H1 (cell line): Measurements from ENCODE around the gene STIM2. TPM values are rescaled to one million over a fixed set of nuclear protein-coding genes. Genes with fewer than 3 reads are reported as not detected.

Experiments used
- CREB1 ChIP-seq: IDR thresholded peaks from 2 replicates; pipeline ENCODE4 v1.6.1; 2012; ENCODE audit warnings: inconsistent platforms
- GABPA ChIP-seq: IDR thresholded peaks from 2 replicates; pipeline ENCODE4 v1.6.1; 2011; ENCODE audit warnings: mild to moderate bottlenecking, low read length, moderate library complexity, borderline replicate concordance; ENCODE audit not compliant: insufficient read depth
- HDAC6 ChIP-seq: IDR thresholded peaks from one replicate; pipeline ENCODE4 v1.7.1; 2012; ENCODE audit warnings: low read depth, mild to moderate bottlenecking, inconsistent platforms, low read length, moderate library complexity
- RBBP5 ChIP-seq: IDR thresholded peaks from 2 replicates; pipeline ENCODE4 v1.7.1; 2012; ENCODE audit warnings: low read depth, mild to moderate bottlenecking, inconsistent platforms, low read length, moderate library complexity, borderline replicate concordance
- SIRT6 ChIP-seq: IDR thresholded peaks from one replicate; pipeline ENCODE4 v1.7.1; 2012; ENCODE audit warnings: low read length, inconsistent platforms
- ZNF274 ChIP-seq: IDR thresholded peaks from 2 replicates; pipeline ENCODE4 v1.7.0; 2012; ENCODE audit warnings: low read length, borderline replicate concordance; ENCODE audit errors: extremely low read depth
- polyA plus RNA-seq, 7 experiments: library from polyadenylated mRNA; depleted of rRNA in 3 of 7; stranded (reverse) in 5 of 7; unstranded in 2 of 7; fragments of >200 nt in 5 of 7; fragments of 200-250 nt in 2 of 7; gene quantifications; 1 replicate in 5 of 7; 2 replicates in 1 of 7; 4 replicates in 1 of 7; pipeline versions ENCODE4 v1.2.1 to v1.2.3, GENCODE V29; 2011 to 2013; ENCODE audit warnings: missing spikeins in 2 of 7, mixed read lengths in 2 of 7
- total RNA-seq: library from RNA; stranded (reverse); fragmentation: NEBNext Ultra II Directional; extraction: Animal tissue kit (Norgen Biotek cat#: 25700); gene quantifications from 2 replicates; pipeline ENCODE4 v1.2.1, GENCODE V29; 2021
- TF ChIP-seq, protein P1 (sequence below): fragments of 300-600 bp; sonication (generic); IDR thresholded peaks from 2 replicates; pipeline ENCODE4 v1.7.1; 2012; ENCODE audit warnings: low read length, moderate library complexity, mild to moderate bottlenecking, inconsistent platforms; ENCODE audit not compliant: insufficient replicate concordance

The STIM2 gene
- total and polyA plus RNA-seq, 2 of the 8 experiments (the other 6 are each of a cell fraction or from before 2014, with no cell fraction given), result 22.9 to 23.0 TPM

DNA sequence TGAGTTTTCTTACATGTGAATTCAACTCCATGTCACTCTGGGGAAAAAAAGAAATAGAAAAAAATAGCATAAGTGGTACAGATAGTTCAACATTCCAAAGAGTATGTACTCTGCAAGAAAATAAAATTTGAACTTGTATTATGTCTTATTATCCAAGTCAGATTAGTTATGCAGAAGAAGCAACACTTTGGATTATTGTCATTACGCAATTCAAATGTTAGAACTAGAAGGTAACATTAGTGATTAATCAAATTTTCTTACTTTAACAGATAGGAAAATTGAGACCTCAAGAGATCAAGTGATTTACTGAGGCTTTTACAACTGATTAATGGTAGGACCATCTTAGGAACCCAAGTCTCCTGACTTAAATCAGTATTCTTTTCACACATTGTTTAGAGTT is 159.1 kb downstream of the STIM2 start (continued):
- TF ChIP-seq, protein P1, sequence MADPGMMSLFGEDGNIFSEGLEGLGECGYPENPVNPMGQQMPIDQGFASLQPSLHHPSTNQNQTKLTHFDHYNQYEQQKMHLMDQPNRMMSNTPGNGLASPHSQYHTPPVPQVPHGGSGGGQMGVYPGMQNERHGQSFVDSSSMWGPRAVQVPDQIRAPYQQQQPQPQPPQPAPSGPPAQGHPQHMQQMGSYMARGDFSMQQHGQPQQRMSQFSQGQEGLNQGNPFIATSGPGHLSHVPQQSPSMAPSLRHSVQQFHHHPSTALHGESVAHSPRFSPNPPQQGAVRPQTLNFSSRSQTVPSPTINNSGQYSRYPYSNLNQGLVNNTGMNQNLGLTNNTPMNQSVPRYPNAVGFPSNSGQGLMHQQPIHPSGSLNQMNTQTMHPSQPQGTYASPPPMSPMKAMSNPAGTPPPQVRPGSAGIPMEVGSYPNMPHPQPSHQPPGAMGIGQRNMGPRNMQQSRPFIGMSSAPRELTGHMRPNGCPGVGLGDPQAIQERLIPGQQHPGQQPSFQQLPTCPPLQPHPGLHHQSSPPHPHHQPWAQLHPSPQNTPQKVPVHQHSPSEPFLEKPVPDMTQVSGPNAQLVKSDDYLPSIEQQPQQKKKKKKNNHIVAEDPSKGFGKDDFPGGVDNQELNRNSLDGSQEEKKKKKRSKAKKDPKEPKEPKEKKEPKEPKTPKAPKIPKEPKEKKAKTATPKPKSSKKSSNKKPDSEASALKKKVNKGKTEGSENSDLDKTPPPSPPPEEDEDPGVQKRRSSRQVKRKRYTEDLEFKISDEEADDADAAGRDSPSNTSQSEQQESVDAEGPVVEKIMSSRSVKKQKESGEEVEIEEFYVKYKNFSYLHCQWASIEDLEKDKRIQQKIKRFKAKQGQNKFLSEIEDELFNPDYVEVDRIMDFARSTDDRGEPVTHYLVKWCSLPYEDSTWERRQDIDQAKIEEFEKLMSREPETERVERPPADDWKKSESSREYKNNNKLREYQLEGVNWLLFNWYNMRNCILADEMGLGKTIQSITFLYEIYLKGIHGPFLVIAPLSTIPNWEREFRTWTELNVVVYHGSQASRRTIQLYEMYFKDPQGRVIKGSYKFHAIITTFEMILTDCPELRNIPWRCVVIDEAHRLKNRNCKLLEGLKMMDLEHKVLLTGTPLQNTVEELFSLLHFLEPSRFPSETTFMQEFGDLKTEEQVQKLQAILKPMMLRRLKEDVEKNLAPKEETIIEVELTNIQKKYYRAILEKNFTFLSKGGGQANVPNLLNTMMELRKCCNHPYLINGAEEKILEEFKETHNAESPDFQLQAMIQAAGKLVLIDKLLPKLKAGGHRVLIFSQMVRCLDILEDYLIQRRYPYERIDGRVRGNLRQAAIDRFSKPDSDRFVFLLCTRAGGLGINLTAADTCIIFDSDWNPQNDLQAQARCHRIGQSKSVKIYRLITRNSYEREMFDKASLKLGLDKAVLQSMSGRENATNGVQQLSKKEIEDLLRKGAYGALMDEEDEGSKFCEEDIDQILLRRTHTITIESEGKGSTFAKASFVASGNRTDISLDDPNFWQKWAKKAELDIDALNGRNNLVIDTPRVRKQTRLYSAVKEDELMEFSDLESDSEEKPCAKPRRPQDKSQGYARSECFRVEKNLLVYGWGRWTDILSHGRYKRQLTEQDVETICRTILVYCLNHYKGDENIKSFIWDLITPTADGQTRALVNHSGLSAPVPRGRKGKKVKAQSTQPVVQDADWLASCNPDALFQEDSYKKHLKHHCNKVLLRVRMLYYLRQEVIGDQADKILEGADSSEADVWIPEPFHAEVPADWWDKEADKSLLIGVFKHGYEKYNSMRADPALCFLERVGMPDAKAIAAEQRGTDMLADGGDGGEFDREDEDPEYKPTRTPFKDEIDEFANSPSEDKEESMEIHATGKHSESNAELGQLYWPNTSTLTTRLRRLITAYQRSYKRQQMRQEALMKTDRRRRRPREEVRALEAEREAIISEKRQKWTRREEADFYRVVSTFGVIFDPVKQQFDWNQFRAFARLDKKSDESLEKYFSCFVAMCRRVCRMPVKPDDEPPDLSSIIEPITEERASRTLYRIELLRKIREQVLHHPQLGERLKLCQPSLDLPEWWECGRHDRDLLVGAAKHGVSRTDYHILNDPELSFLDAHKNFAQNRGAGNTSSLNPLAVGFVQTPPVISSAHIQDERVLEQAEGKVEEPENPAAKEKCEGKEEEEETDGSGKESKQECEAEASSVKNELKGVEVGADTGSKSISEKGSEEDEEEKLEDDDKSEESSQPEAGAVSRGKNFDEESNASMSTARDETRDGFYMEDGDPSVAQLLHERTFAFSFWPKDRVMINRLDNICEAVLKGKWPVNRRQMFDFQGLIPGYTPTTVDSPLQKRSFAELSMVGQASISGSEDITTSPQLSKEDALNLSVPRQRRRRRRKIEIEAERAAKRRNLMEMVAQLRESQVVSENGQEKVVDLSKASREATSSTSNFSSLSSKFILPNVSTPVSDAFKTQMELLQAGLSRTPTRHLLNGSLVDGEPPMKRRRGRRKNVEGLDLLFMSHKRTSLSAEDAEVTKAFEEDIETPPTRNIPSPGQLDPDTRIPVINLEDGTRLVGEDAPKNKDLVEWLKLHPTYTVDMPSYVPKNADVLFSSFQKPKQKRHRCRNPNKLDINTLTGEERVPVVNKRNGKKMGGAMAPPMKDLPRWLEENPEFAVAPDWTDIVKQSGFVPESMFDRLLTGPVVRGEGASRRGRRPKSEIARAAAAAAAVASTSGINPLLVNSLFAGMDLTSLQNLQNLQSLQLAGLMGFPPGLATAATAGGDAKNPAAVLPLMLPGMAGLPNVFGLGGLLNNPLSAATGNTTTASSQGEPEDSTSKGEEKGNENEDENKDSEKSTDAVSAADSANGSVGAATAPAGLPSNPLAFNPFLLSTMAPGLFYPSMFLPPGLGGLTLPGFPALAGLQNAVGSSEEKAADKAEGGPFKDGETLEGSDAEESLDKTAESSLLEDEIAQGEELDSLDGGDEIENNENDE, result no peak
- no peak for TF ChIP-seq RBBP5
- no peak for TF ChIP-seq SIRT6
- TF ChIP-seq GABPA, result no peak
- TF ChIP-seq HDAC6, result no peak
- no peak for TF ChIP-seq CREB1
- no peak for TF ChIP-seq ZNF274
